Measurements from ENCODE around the gene SNAP23. TPM values are rescaled to one million over a fixed set of nuclear protein-coding genes. Genes with fewer than 3 reads are reported as not detected.
A peak's percentile ranks its signal among the peaks of the same experiment; 100 is the strongest.

Gene SNAP23
- total RNA-seq, 1 donor from 2014 or later: 111 TPM

GRCh38 chr15:42453826-42454225, 41.6 kb upstream of the SNAP23 start:
- ATAC-seq (ENCODE audit: low read depth) (no peak), DNase-seq (no peak)
- peaks cover 16% of the 10 kb centered on the region for H3K4me1 Mint-ChIP-seq
- intact Hi-C loops (cut with micrococcal nuclease): no loop called here
- no peak for TF ChIP-seq CTCF (IDR thresholded peaks at IDR 0.05)
- no peak overlapping the region for H3K4me3 Mint-ChIP-seq
- H3K36me3 Mint-ChIP-seq (ENCODE audit: low read depth): peaks cover 47% of the 10 kb centered on the region
- ChIA-PET CTCF (no interaction called here), POLR2A (interaction anchor here (0.7 kb wide), 1 partner anchor 203 kb away, joined by 4 read pairs; no protein-coding TSS in a partner anchor)
- no peaks in the 10 kb centered on the region for H3K27me3 Mint-ChIP-seq
- no peak overlapping the region for H3K27ac Mint-ChIP-seq
- H3K9me3 Mint-ChIP-seq: no peaks in the 10 kb centered on the region

GRCh38 chr15:42456531-42456930, 38.9 kb upstream of the SNAP23 start:
- Mint-ChIP-seq H3K27me3 (no peaks in the 10 kb centered on the region), H3K4me3 (no peak overlapping the region), H3K4me1 (peaks cover 19% of the 10 kb centered on the region), H3K27ac (peak overlapping the region; percentile 88), H3K36me3 (ENCODE audit: low read depth) (peaks cover 27% of the 10 kb centered on the region), H3K9me3 (no peaks in the 10 kb centered on the region)
- no peak for DNase-seq
- CTCF ChIA-PET: interaction anchor here (1.6 kb wide), 1 partner anchor 15 kb away, joined by 7 read pairs; no protein-coding TSS in a partner anchor
- TF ChIP-seq CTCF (IDR thresholded peaks at IDR 0.05): no peak
- intact Hi-C loops (cut with micrococcal nuclease): no loop called here
- POLR2A ChIA-PET: interaction anchor here (0.5 to 1.2 kb wide), 3 partner anchors 7 to 184 kb away, joined by 4 read pairs; partner anchors contain the start of genes GANC, TMEM87A and ZNF106
- no peak for ATAC-seq (ENCODE audit: low read depth)

GRCh38 chr15:42456971-42457370, 38.5 kb upstream of the SNAP23 start:
- Mint-ChIP-seq H3K27me3 (no peaks in the 10 kb centered on the region), H3K9me3 (no peaks in the 10 kb centered on the region), H3K4me3 (peak overlapping the region; percentile 38), H3K4me1 (peaks cover 19% of the 10 kb centered on the region), H3K36me3 (ENCODE audit: low read depth) (peaks cover 24% of the 10 kb centered on the region), H3K27ac (peak overlapping the region; percentile 88)
- ATAC-seq (ENCODE audit: low read depth) (no peak), DNase-seq (no peak)
- ChIA-PET POLR2A (interaction anchor here (1.2 kb wide), 1 partner anchor 184 kb away, joined by 4 read pairs; the partner anchor contains the start of genes GANC and TMEM87A), CTCF (interaction anchor here (1.6 kb wide), 1 partner anchor 15 kb away, joined by 7 read pairs; no protein-coding TSS in a partner anchor)
- intact Hi-C loops (cut with micrococcal nuclease): no loop called here
- TF ChIP-seq CTCF (IDR thresholded peaks at IDR 0.05): no peak

GRCh38 chr15:42457445-42458442, 37.7 kb upstream of the SNAP23 start:
- POLR2A ChIA-PET: interaction anchor here (1.2 kb wide), 1 partner anchor 185 kb away, joined by 4 read pairs; the partner anchor contains the start of genes GANC and TMEM87A
- H3K4me3 Mint-ChIP-seq: peak overlapping the region; percentile 38

More at GRCh38 chr15:42457445-42458442, 37.7 kb upstream of the SNAP23 start:
- H3K27ac Mint-ChIP-seq: peak overlapping the region; percentile 88
- DNase-seq (no peak), ATAC-seq (ENCODE audit: low read depth) (peak; percentile 75)
- intact Hi-C loops (cut with micrococcal nuclease): no loop called here
- no peak for TF ChIP-seq CTCF (IDR thresholded peaks at IDR 0.05)
- H3K27me3 Mint-ChIP-seq: no peaks in the 10 kb centered on the region
- peaks cover 25% of the 10 kb centered on the region for H3K36me3 Mint-ChIP-seq (ENCODE audit: low read depth)
- no peaks in the 10 kb centered on the region for H3K9me3 Mint-ChIP-seq
- CTCF ChIA-PET: interaction anchor here (1.6 kb wide), 1 partner anchor 9 kb away, joined by 3 read pairs; no protein-coding TSS in a partner anchor
- H3K4me1 Mint-ChIP-seq: peaks cover 19% of the 10 kb centered on the region
